Ishikawa (cell line): ENCODE results near the gene MEF2A.

ENCODE experiments used
- EP300 ChIP-seq: IDR thresholded peaks from 2 replicates; pipeline ENCODE4 v1.6.1; 2012; ENCODE audit warnings: borderline replicate concordance
- TAF1 ChIP-seq: IDR thresholded peaks from 2 replicates; pipeline ENCODE4 v1.6.1; 2012; ENCODE audit warnings: low read depth, mild to moderate bottlenecking
- YY1 ChIP-seq: IDR thresholded peaks from 2 replicates; pipeline ENCODE4 v1.6.1; 2012; ENCODE audit warnings: low read depth

GRCh38 chr15:99683000-99683670 lies 117.4 kb downstream of the MEF2A start:
- TF ChIP-seq EP300, result no peak
- TF ChIP-seq YY1, result no peak
- TF ChIP-seq TAF1, result no peak
